ENCODE results near the gene FSCB.

FSCB gene

DNA sequence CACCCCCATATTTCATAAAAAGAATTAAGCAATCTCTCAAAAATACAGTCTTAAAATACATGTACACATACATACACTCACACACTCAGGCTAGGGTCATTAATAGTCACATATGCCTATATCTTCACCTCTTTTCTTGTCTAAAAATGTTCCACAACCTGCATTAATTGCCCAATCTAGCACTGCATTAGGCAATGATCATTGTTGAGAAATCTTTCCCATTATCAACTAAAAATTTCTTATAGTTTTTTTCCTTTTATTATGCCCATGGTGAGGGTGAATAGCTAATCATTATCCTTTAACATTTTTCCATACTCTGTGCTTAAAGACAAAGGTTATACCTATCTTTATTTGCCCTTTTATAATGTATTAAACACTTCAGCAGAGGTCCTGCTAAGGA lies 38.3 kb downstream of the FSCB start:
- Histone ChIP-seq H3K4me1 (ENCODE audit: control insufficient read depth, insufficient read depth, low read length) (no peaks in the 10 kb centered on the region), H3K9ac (ENCODE audit: low read depth, low read length) (no peak overlapping the region), H3K9me3 (ENCODE audit: control insufficient read depth, insufficient read depth, low read length) (no peaks in the 10 kb centered on the region), H3K27me3 (ENCODE audit: control insufficient read depth, insufficient read depth, low read length) (no peaks in the 10 kb centered on the region), H3K36me3 (ENCODE audit: control insufficient read depth, insufficient read depth, low read length) (no peaks in the 10 kb centered on the region), H3K4me3 (ENCODE audit: low read depth, low read length) (no peak overlapping the region)

DNA sequence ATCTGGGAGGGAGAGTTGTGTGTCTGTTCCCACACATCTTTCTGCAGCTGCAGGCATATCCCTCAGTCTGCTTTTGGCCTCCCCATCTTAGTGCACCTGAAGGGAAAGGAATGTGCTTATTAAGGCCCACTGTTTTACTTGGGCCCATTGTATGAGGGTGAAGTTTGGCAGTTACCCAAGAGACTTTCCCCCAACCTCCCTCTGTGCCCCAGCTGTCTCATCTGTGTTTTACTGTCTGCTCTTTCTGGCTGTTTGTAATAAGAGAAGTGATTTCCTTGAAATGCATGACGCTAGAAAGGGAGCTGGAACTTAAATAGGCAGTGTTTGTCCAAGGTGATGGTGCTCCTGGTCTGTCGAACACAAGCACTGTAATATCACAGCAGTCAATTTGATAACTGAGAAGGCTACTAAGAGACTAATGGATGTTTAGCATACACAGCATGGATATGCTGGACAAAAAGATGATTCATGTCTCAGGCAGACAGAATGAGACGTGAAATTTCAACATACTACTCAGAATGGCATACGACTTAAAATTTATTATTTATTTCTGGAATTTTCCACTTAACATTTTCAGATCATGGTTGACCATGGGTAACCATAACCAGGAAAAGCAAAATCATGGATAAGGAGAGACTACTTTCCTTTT lies 43.6 kb downstream of the FSCB start:
- H3K9ac ChIP-seq (ENCODE audit: low read depth, low read length): no peak overlapping the region
- no peaks in the 10 kb centered on the region for H3K36me3 ChIP-seq (ENCODE audit: control insufficient read depth, insufficient read depth, low read length)
- H3K9me3 ChIP-seq (ENCODE audit: control insufficient read depth, insufficient read depth, low read length): no peaks in the 10 kb centered on the region
- H3K4me1 ChIP-seq (ENCODE audit: control insufficient read depth, insufficient read depth, low read length): no peaks in the 10 kb centered on the region
- no peaks in the 10 kb centered on the region for H3K27me3 ChIP-seq (ENCODE audit: control insufficient read depth, insufficient read depth, low read length)
- H3K4me3 ChIP-seq (ENCODE audit: low read depth, low read length): no peak overlapping the region

DNA sequence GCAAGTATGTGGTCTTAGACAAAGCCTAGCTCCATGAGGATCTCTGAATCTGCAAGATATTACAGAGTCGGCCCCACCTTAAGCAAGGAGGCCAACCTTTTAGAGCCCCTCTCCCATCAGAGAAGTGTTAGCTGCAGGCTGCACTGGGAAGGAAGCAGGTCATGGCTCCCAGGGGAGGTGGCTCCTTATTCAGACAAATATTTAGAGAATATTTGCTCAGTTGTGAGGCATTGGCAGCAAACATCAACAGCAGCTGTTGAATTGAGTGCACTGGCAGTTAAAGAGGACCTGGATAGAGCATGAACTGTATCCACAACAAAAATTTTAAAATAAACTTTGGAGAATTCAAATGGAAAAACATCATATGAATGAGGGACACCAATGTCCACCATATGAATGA lies 44.7 kb downstream of the FSCB start:
- Histone ChIP-seq H3K9me3 (ENCODE audit: control insufficient read depth, insufficient read depth, low read length) (no peaks in the 10 kb centered on the region), H3K4me3 (ENCODE audit: low read depth, low read length) (no peak overlapping the region), H3K36me3 (ENCODE audit: control insufficient read depth, insufficient read depth, low read length) (no peaks in the 10 kb centered on the region), H3K9ac (ENCODE audit: low read depth, low read length) (no peak overlapping the region), H3K4me1 (ENCODE audit: control insufficient read depth, insufficient read depth, low read length) (no peaks in the 10 kb centered on the region), H3K27me3 (ENCODE audit: control insufficient read depth, insufficient read depth, low read length) (no peaks in the 10 kb centered on the region)

DNA sequence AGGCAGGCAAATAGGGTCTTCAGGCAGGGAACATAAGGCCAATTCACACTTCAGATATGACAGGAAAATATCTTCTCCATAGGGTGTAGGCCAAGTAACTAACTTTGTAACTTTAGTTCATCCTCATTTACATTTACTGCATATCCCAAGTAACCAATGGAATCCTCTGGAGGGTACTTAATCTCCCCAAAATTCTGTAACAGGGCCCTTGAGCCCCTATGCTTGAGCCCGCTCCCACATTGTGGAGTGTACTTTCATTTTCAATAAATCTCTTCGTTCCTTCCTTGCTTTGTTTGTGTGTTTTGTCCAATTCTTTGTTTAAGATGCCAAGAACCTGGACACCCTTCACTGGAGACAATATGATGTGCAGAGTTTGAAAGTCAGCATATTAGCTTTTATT lies 45.3 kb downstream of the FSCB start:
- Histone ChIP-seq H3K9ac (ENCODE audit: low read depth, low read length) (no peak overlapping the region), H3K36me3 (ENCODE audit: control insufficient read depth, insufficient read depth, low read length) (no peaks in the 10 kb centered on the region), H3K4me3 (ENCODE audit: low read depth, low read length) (no peak overlapping the region), H3K27me3 (ENCODE audit: control insufficient read depth, insufficient read depth, low read length) (no peaks in the 10 kb centered on the region), H3K4me1 (ENCODE audit: control insufficient read depth, insufficient read depth, low read length) (no peaks in the 10 kb centered on the region), H3K9me3 (ENCODE audit: control insufficient read depth, insufficient read depth, low read length) (no peaks in the 10 kb centered on the region)
